Subcutaneous abdominal adipose tissue (tissue), 5 donors: Measurements from ENCODE around the gene B4GALNT1.

Source experiments
- H3K27ac ChIP-seq: one replicate; pipeline ENCODE4 v1.7.0; 2013; ENCODE audit warnings: low read depth, mild to moderate bottlenecking, inconsistent platforms, low read length, moderate library complexity
- H3K27me3 ChIP-seq, 5 donors: one replicate each; pipeline ENCODE4 v1.7.0; 2013; ENCODE audit warnings: low read length in 5 of 5, inconsistent platforms in 1 of 5; ENCODE audit not compliant: control insufficient read depth in 5 of 5, insufficient read depth in 4 of 5
- H3K36me3 ChIP-seq, 5 donors: one replicate each; pipeline ENCODE4 v1.7.0; 2013; ENCODE audit warnings: low read length in 5 of 5; ENCODE audit not compliant: control insufficient read depth in 5 of 5, insufficient read depth in 5 of 5
- H3K4me1 ChIP-seq, 5 donors: one replicate each; pipeline ENCODE4 v1.7.0; 2013; ENCODE audit warnings: low read length in 5 of 5, mild to moderate bottlenecking in 3 of 5, moderate library complexity in 1 of 5; ENCODE audit not compliant: control insufficient read depth in 5 of 5, insufficient read depth in 5 of 5
- H3K4me3 ChIP-seq, 5 donors: one replicate each; pipeline ENCODE4 v1.7.0; 2013; ENCODE audit warnings: low read length in 5 of 5, low read depth in 1 of 5
- H3K9ac ChIP-seq, 5 donors: one replicate each; pipeline ENCODE4 v1.7.0; 2013; ENCODE audit warnings: low read length in 5 of 5, mild to moderate bottlenecking in 4 of 5, moderate library complexity in 3 of 5
- H3K9me3 ChIP-seq, 5 donors: one replicate each; pipeline ENCODE4 v1.7.0; 2013; ENCODE audit warnings: low read length in 5 of 5; ENCODE audit not compliant: control insufficient read depth in 5 of 5
- donor health status: healthy.
- donor health status: healthy.
- donor health status: healthy.
- donor health status: healthy.
- donor health status: healthy.

B4GALNT1 gene

DNA sequence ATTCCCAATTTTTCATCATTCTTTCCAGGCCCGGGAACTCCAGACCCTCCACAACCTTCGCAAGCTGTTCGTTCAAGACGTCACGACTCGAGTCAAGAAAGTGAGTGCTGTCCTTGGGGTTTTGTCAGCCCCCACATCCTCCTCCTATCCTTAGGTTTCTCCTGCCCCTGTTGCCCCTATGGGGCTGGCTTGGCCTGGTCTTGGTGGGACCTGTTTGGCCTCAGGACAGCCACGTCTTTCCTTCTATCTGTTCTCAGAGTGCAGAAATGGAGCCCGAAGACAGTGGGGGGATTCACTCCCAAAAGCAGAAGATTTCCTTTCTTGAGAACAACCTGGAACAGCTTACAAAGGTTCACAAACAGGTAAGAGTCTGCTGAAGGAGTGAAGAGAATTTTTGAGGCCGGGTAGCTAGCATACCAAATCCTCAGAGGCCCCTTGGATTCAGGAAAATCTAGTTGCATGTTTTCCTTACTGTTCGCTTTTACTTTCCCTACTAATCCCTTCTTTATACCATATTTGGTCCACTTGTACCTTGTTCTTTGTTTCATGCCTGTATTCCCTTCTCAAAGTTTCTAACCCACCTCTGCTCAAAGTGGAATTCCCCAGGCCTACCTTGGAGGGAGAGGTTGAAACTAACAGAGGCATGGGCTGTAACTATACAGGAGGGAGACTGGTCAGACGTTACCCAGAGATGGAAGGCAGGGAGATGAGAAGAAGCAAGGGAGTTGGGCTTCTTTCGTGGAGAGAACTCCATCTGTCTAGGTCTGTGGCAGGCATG is 54.8 kb downstream of the B4GALNT1 start:
- H3K9me3 ChIP-seq = no peaks in the 10 kb centered on the region
- H3K27ac ChIP-seq = no peak overlapping the region
- no peak overlapping the region for H3K9ac ChIP-seq

DNA sequence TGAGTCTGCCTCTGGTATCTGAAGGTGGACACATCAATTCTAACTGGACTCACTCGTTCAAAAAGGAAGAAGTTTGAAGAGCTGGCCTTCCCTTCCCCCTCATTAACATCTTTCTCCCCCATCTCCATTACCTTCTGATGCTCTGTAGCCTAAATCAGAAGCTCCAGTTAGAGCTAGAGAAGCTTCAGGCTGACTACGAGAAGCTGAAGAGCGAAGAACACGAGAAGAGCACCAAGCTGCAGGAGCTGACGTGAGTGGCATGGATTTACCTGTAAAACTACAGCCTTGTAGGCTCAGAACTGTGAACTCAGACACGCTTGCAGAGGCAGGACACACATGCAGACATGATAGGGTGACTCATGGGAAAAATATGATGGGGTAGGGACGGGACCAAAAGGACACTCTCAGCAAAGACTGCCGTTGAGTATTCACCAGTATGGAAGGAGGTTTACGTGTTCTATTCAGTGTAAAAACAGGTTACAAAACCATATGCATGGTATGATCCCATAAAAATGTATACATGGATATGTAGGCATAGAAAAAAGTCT is 56.3 kb downstream of the B4GALNT1 start:
- no peak overlapping the region for H3K4me3 ChIP-seq
- H3K36me3 ChIP-seq = no peaks in the 10 kb centered on the region
- H3K9ac ChIP-seq = no peak overlapping the region
- no peaks in the 10 kb centered on the region for H3K4me1 ChIP-seq
- no peaks in the 10 kb centered on the region for H3K9me3 ChIP-seq
- H3K27ac ChIP-seq = no peak overlapping the region
- peaks cover 0 to 8% (median 6%) of the 10 kb centered on the region in 5 donors for H3K27me3 ChIP-seq

More for the DNA sequence above, 54.8 kb downstream of the B4GALNT1 start:
- no peak overlapping the region for H3K4me3 ChIP-seq
- no peaks in the 10 kb centered on the region for H3K4me1 ChIP-seq
- H3K36me3 ChIP-seq = no peaks in the 10 kb centered on the region
- peaks cover 0 to 10% (median 3%) of the 10 kb centered on the region in 5 donors for H3K27me3 ChIP-seq
